Stromal cell of bone marrow (primary cell): Measurements from ENCODE around the gene PHF1.
A peak's percentile ranks its signal among the peaks of the same experiment; 100 is the strongest.
"Not testable (repeated sequence)": the region's sequence is repeated elsewhere in the genome, so short reads cannot be mapped to it uniquely, and the experiment has no call there.

Source experiments
- DNase-seq: peaks from one replicate; pipeline ENCODE4 v3.0.0-alpha.2; 2012; ENCODE audit warnings: low read depth

PHF1 gene

GRCh38 chr6:33391922-33392594 lies 18.8 kb upstream of the PHF1 start:
- DNase-seq = no peak

GRCh38 chr6:33392595-33392948 lies 18.2 kb upstream of the PHF1 start:
- DNase-seq = no peak

GRCh38 chr6:33392979-33393378 lies 17.8 kb upstream of the PHF1 start:
- DNase-seq = no peak

GRCh38 chr6:33397541-33397940 lies 13.3 kb upstream of the PHF1 start:
- no peak for DNase-seq

GRCh38 chr6:33398601-33399000 lies 12.2 kb upstream of the PHF1 start:
- DNase-seq = not testable (repeated sequence)

- DNase-seq = not testable (repeated sequence)
Observed at GRCh38 chr6:33399881-33400280, 10.9 kb upstream of the PHF1 start.

- no peak for DNase-seq
Observed at GRCh38 chr6:33404884-33405283, 5.9 kb upstream of the PHF1 start.

- DNase-seq = no peak
Observed at GRCh38 chr6:33405386-33405940, 5.4 kb upstream of the PHF1 start.

- no peak for DNase-seq
Observed at GRCh38 chr6:33406126-33406525, 4.7 kb upstream of the PHF1 start.

- DNase-seq = peak; percentile 60
Observed at GRCh38 chr6:33407132-33407718, 3.6 kb upstream of the PHF1 start.

GRCh38 chr6:33410050-33410710 lies 634 bp upstream of the PHF1 start:
- peak; percentile 96 for DNase-seq

GRCh38 chr6:33411632-33412005 lies 805 bp downstream of the PHF1 start:
- no peak for DNase-seq

- DNase-seq = no peak
Observed at GRCh38 chr6:33412140-33413009, 1.6 kb downstream of the PHF1 start.

- no peak for DNase-seq
Observed at GRCh38 chr6:33413241-33414120, 2.7 kb downstream of the PHF1 start.

- DNase-seq = no peak
Observed at GRCh38 chr6:33414592-33415271, 3.9 kb downstream of the PHF1 start.

GRCh38 chr6:33415831-33416230 lies 5.0 kb downstream of the PHF1 start:
- no peak for DNase-seq

- DNase-seq = no peak
Observed at GRCh38 chr6:33416386-33417127, 5.7 kb downstream of the PHF1 start.

- DNase-seq = peak; percentile 69
Observed at GRCh38 chr6:33417128-33417902, 6.5 kb downstream of the PHF1 start.
